ENCODE data around the gene NISCH. TPM values are rescaled to one million over a fixed set of nuclear protein-coding genes. Genes with fewer than 3 reads are reported as not detected.
A peak's percentile ranks its signal among the peaks of the same experiment; 100 is the strongest.

Gene NISCH
- total RNA-seq, 1 experiment from 2014 or later, result 104 TPM

GRCh38 chr3:52443791-52444687 is 11.4 kb upstream of the NISCH start:
- Mint-ChIP-seq H3K27me3 (ENCODE audit: low read depth) (peaks cover 6% of the 10 kb centered on the region), H3K27ac (no peak overlapping the region; a peak in 2 of 7 replicates), H3K36me3 (ENCODE audit: insufficient read depth in 1 of 3, low read depth in 3 of 3) (no peaks in the 10 kb centered on the region; a peak in 1 of 7 replicates), H3K4me1 (peaks cover 12 to 16% of the 10 kb centered on the region in 2 experiments; a peak in 3 of 4 replicates), H3K9me3 (no peaks in the 10 kb centered on the region), H3K4me3 (peak overlapping the region in 1 of 2 experiments; percentile 67; a peak in 4 of 5 replicates)
- no peaks in the 10 kb centered on the region for H3K79me2 ChIP-seq (ENCODE audit: insufficient read depth, low read length)
- H3K79me1 ChIP-seq (ENCODE audit: insufficient read depth, low read depth, low read length, poor library complexity, severe bottlenecking), result no peaks in the 10 kb centered on the region
- no peaks in the 10 kb centered on the region for H3K23me2 ChIP-seq (ENCODE audit: insufficient read length, low read depth, low read length, poor library complexity, severe bottlenecking)
- H2AFZ ChIP-seq (ENCODE audit: low read length), result no peak overlapping the region
- no peak overlapping the region for H2BK20ac ChIP-seq (ENCODE audit: low read depth, low read length, poor library complexity, severe bottlenecking)
- DNase-seq, result peak; percentile 19
- no peaks in the 10 kb centered on the region for H3K9me3 ChIP-seq (ENCODE audit: control insufficient read depth, low read depth, low read length)
- no peak overlapping the region for H2BK15ac ChIP-seq (ENCODE audit: low read depth, low read length)
- no peak overlapping the region for H4K8ac ChIP-seq (replicated peaks; ENCODE audit: insufficient read length, low read depth, low read length)
- H3K14ac ChIP-seq (ENCODE audit: insufficient read depth, low read length), result no peak overlapping the region
- no peak overlapping the region for H3T11ph ChIP-seq (ENCODE audit: low read length)
- H3K27ac ChIP-seq (ENCODE audit: insufficient read length, low read depth, low read length), result no peak overlapping the region
- no peak overlapping the region for H2BK120ac ChIP-seq (ENCODE audit: low read depth, low read length, poor library complexity, severe bottlenecking)
- no peak overlapping the region for H3K23ac ChIP-seq (ENCODE audit: insufficient read length, low read depth, low read length)
- no peaks in the 10 kb centered on the region for H3K4me1 ChIP-seq (ENCODE audit: insufficient read depth, low read length)
- no CpG with 5 or more reads among the region's 25 CpGs for WGBS (ENCODE audit: extremely low coverage, insufficient read length, low lambda C conversion rate)
- H2BK5ac ChIP-seq (ENCODE audit: insufficient read length, low read length), result no peak overlapping the region
- H4K5ac ChIP-seq (ENCODE audit: insufficient read length, low read depth, low read length), result peak overlapping the region; percentile 33
- no peak for TF ChIP-seq CTCF (conservative IDR thresholded peaks at IDR 0.05)
- H4K91ac ChIP-seq (ENCODE audit: insufficient read length, low read depth, low read length), result no peak overlapping the region
- H3K27me3 ChIP-seq (ENCODE audit: insufficient read depth, low read length), result no peaks in the 10 kb centered on the region
- H4K20me1 ChIP-seq (ENCODE audit: control insufficient read depth, insufficient read depth, insufficient read length), result no peaks in the 10 kb centered on the region
- no peak overlapping the region for H3K4me2 ChIP-seq (ENCODE audit: insufficient read depth, insufficient read length, low read length)
- peak overlapping the region; percentile 43 for H3K18ac ChIP-seq (ENCODE audit: insufficient read length, low read depth, low read length)
- H3K4ac ChIP-seq (ENCODE audit: low read depth, low read length), result no peak overlapping the region
- H2AK5ac ChIP-seq (ENCODE audit: insufficient read length, low read length), result no peak overlapping the region
- no peak overlapping the region for H2BK12ac ChIP-seq (ENCODE audit: insufficient read length, low read depth, low read length)
- no peak overlapping the region for H3K9ac ChIP-seq (ENCODE audit: extremely low read depth, insufficient read length, low read length)
- H3K56ac ChIP-seq (ENCODE audit: insufficient read length, low read depth, low read length), result no peak overlapping the region

Measured in H9 (cell line).